Parathyroid adenoma (tissue), 2 donors: ENCODE data around the gene KLHL6.

Experiments used
- H2AFZ ChIP-seq: fragments of 300-600 bp; sonication (generic); one replicate; pipeline ENCODE4 v1.7.0; 2017; ENCODE audit warnings: antibody characterized with exemption, mild to moderate bottlenecking
- H3K27ac ChIP-seq: fragments of 300-600 bp; sonication (generic); one replicate; pipeline ENCODE4 v1.7.0; 2017
- H3K27me3 ChIP-seq: fragments of 300-600 bp; sonication (generic); one replicate; pipeline ENCODE4 v1.7.0; 2017; ENCODE audit warnings: low read length; ENCODE audit not compliant: control insufficient read depth, insufficient read depth
- H3K36me3 ChIP-seq: fragments of 300-600 bp; sonication (generic); one replicate; pipeline ENCODE4 v1.7.0; 2017; ENCODE audit warnings: low read length; ENCODE audit not compliant: control insufficient read depth, insufficient read depth
- H3K4me1 ChIP-seq: fragments of 300-600 bp; sonication (generic); one replicate; pipeline ENCODE4 v1.7.0; 2017; ENCODE audit warnings: control low read depth
- H3K4me2 ChIP-seq: fragments of 300-600 bp; sonication (generic); one replicate; pipeline ENCODE4 v1.7.0; 2017; ENCODE audit warnings: low read length
- H3K4me3 ChIP-seq: fragments of 300-600 bp; sonication (generic); one replicate; pipeline ENCODE4 v1.7.0; 2017; ENCODE audit warnings: low read depth, low read length
- H3K79me2 ChIP-seq: fragments of 300-600 bp; sonication (generic); one replicate; pipeline ENCODE4 v1.7.0; 2017; ENCODE audit warnings: control low read depth
- H3K9ac ChIP-seq: fragments of 300-600 bp; sonication (generic); one replicate; pipeline ENCODE4 v1.7.0; 2017; ENCODE audit warnings: mild to moderate bottlenecking
- H3K9me3 ChIP-seq: fragments of 300-600 bp; sonication (generic); one replicate; pipeline ENCODE4 v1.7.0; 2017; ENCODE audit warnings: low read length; ENCODE audit not compliant: control insufficient read depth
- CTCF ChIP-seq: fragments of 300-600 bp; sonication (generic); IDR thresholded peaks from one replicate; pipeline ENCODE4 v1.7.0; 2017; ENCODE audit warnings: antibody characterized with exemption, mild to moderate bottlenecking
- donor health status: primary hyperparathyroidism.

The KLHL6 gene

GRCh38 chr3:183584246-183584913 lies 28.9 kb upstream of the KLHL6 start:
- no peak overlapping the region for H3K4me3 ChIP-seq
- H3K4me2 ChIP-seq, result peak overlapping the region; percentile 46
- H3K4me1 ChIP-seq, result peaks cover 19% of the 10 kb centered on the region
- peak overlapping the region; percentile 27 for H3K27ac ChIP-seq
- no peaks in the 10 kb centered on the region for H3K36me3 ChIP-seq
- no peaks in the 10 kb centered on the region for H3K27me3 ChIP-seq
- peak overlapping the region; percentile 39 for H2AFZ ChIP-seq
- no peak overlapping the region for H3K9ac ChIP-seq
- H3K9me3 ChIP-seq, result no peaks in the 10 kb centered on the region
- no peak for TF ChIP-seq CTCF
- no peaks in the 10 kb centered on the region for H3K79me2 ChIP-seq

- no peak overlapping the region for H3K4me2 ChIP-seq
Observed at GRCh38 chr3:183583331-183584245, 28.1 kb upstream of the KLHL6 start.

DNA sequence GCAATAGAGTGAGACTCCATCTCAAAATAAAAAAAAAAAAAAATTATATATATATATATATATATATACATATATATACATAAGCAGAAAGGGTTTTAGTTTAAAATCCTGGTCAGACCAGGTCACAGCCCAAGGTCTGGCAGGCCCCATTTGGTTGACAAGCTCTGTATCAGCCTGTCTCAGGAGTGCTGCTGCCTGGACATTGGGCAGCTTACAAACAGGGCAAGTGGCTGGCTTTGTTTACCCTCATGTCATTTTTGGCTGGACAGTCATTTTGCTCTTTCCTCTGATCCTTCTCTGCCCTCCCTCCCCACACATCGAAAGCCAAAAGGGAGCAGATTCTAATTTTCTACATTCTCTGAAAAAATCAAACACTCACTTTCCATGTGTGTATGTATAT lies 26.7 kb upstream of the KLHL6 start:
- Histone ChIP-seq H3K27me3 (no peaks in the 10 kb centered on the region), H3K9me3 (no peaks in the 10 kb centered on the region), H3K9ac (no peak overlapping the region), H3K4me3 (no peak overlapping the region), H3K27ac (no peak overlapping the region), H3K4me1 (peaks cover 19% of the 10 kb centered on the region), H3K4me2 (no peak overlapping the region), H2AFZ (no peak overlapping the region), H3K79me2 (no peaks in the 10 kb centered on the region), H3K36me3 (no peaks in the 10 kb centered on the region)
- TF ChIP-seq CTCF, result no peak

More at GRCh38 chr3:183583331-183584245, 28.1 kb upstream of the KLHL6 start:
- H3K79me2 ChIP-seq, result no peaks in the 10 kb centered on the region
- H3K27me3 ChIP-seq, result no peaks in the 10 kb centered on the region
- H3K27ac ChIP-seq, result peak overlapping the region; percentile 27
- H3K36me3 ChIP-seq, result no peaks in the 10 kb centered on the region
- H2AFZ ChIP-seq, result peak overlapping the region; percentile 39
- TF ChIP-seq CTCF, result no peak
- H3K9ac ChIP-seq, result no peak overlapping the region
- H3K4me1 ChIP-seq, result peaks cover 19% of the 10 kb centered on the region
- no peak overlapping the region for H3K4me3 ChIP-seq
- no peaks in the 10 kb centered on the region for H3K9me3 ChIP-seq

- Histone ChIP-seq H2AFZ (no peak overlapping the region), H3K27me3 (no peaks in the 10 kb centered on the region), H3K4me1 (peaks cover 19% of the 10 kb centered on the region), H3K9me3 (no peaks in the 10 kb centered on the region), H3K4me3 (no peak overlapping the region), H3K79me2 (no peaks in the 10 kb centered on the region), H3K27ac (no peak overlapping the region), H3K36me3 (no peaks in the 10 kb centered on the region), H3K4me2 (no peak overlapping the region), H3K9ac (no peak overlapping the region)
- no peak for TF ChIP-seq CTCF
Observed at GRCh38 chr3:183581496-183582155, 26.1 kb upstream of the KLHL6 start.
